Prostate gland (tissue), 2 donors: ENCODE data around the gene S100A12.

ENCODE experiments used
- POLR2A ChIP-seq: fragments of 450-650 bp; IDR thresholded peaks from one replicate; pipeline ENCODE4 v1.6.1; 2016; ENCODE audit warnings: antibody characterized with exemption, mild to moderate bottlenecking
- TF ChIP-seq, protein P1 (sequence below), 4 experiments: fragments of 200-600 bp in 2 of 4; fragments of 450-650 bp in 2 of 4; sonication (generic) in 2 of 4; IDR thresholded peaks; 1 replicate in 3 of 4; 2 replicates in 1 of 4; pipeline ENCODE4 v1.5.1; 2016 to 2019; ENCODE audit warnings: antibody characterized with exemption in 4 of 4, mild to moderate bottlenecking in 2 of 4, moderate library complexity in 2 of 4

DNA sequence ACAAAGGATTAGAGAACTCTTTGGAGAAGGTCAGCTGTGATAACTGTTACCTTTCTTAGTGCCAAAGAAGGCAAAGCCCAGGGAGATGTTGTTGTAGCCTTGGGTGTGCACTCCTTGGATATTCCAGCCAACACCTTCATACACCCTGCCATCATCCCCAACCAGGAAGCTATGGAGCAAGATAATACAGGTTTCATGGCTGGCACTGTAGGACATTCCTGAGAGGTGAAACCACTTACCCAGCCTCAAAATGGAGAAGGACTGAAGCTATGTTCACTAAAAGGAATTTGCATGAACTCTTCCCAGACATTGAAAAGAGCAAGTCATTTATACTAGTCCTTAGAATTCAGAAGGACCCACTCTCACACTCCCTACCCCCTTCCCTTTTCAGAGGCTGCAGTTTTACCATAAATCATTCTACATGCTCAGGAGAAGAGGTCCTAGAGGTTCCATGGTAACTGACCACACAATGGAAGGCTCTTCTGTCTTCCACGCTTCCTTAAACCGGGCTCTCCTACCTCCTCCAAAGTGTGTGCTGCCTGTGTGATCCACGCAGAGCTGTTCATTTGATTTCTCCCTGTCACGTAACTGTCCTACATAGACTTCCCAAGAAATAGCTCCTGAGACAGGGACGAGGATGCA, 32.3 kb downstream of the S100A12 start:
- no peak for TF ChIP-seq POLR2A
- TF ChIP-seq, protein P1, sequence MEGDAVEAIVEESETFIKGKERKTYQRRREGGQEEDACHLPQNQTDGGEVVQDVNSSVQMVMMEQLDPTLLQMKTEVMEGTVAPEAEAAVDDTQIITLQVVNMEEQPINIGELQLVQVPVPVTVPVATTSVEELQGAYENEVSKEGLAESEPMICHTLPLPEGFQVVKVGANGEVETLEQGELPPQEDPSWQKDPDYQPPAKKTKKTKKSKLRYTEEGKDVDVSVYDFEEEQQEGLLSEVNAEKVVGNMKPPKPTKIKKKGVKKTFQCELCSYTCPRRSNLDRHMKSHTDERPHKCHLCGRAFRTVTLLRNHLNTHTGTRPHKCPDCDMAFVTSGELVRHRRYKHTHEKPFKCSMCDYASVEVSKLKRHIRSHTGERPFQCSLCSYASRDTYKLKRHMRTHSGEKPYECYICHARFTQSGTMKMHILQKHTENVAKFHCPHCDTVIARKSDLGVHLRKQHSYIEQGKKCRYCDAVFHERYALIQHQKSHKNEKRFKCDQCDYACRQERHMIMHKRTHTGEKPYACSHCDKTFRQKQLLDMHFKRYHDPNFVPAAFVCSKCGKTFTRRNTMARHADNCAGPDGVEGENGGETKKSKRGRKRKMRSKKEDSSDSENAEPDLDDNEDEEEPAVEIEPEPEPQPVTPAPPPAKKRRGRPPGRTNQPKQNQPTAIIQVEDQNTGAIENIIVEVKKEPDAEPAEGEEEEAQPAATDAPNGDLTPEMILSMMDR (IDR thresholded peaks at IDR 0.05) = no peak
